HG02798 (cell line): ENCODE data around the gene ZCCHC7.

Experiments
- ATAC-seq: cut with Tn5 transposase; IDR thresholded peaks from one replicate; pipeline ENCODE4 v1.9.1; 2021; ENCODE audit warnings: mild to moderate bottlenecking; ENCODE audit not compliant: unreplicated experiment, poor library complexity

The ZCCHC7 gene

GRCh38 chr9:37327553-37327952 lies 207.2 kb downstream of the ZCCHC7 start:
- ATAC-seq: no peak

- ATAC-seq: no peak
Observed at GRCh38 chr9:37328556-37329227, 208.3 kb downstream of the ZCCHC7 start.

- ATAC-seq: peak; percentile 34
Observed at GRCh38 chr9:37329576-37329975, 209.2 kb downstream of the ZCCHC7 start.

- no peak for ATAC-seq
Observed at GRCh38 chr9:37331871-37332270, 211.5 kb downstream of the ZCCHC7 start.

- ATAC-seq: no peak
Observed at GRCh38 chr9:37332578-37332977, 212.2 kb downstream of the ZCCHC7 start.

GRCh38 chr9:37333288-37333687 lies 212.9 kb downstream of the ZCCHC7 start:
- ATAC-seq: no peak

- no peak for ATAC-seq
Observed at GRCh38 chr9:37335238-37335637, 214.9 kb downstream of the ZCCHC7 start.

- no peak for ATAC-seq
Observed at GRCh38 chr9:37336150-37336549, 215.8 kb downstream of the ZCCHC7 start.

GRCh38 chr9:37337301-37337890 lies 217.0 kb downstream of the ZCCHC7 start:
- ATAC-seq: no peak

- ATAC-seq: no peak
Observed at GRCh38 chr9:37338218-37338617, 217.8 kb downstream of the ZCCHC7 start.

GRCh38 chr9:37339923-37340322 lies 219.5 kb downstream of the ZCCHC7 start:
- no peak for ATAC-seq

GRCh38 chr9:37340961-37341360 lies 220.6 kb downstream of the ZCCHC7 start:
- ATAC-seq: no peak

GRCh38 chr9:37341704-37342103 lies 221.3 kb downstream of the ZCCHC7 start:
- ATAC-seq: peak; percentile 52

GRCh38 chr9:37342493-37342892 lies 222.1 kb downstream of the ZCCHC7 start:
- no peak for ATAC-seq

- no peak for ATAC-seq
Observed at GRCh38 chr9:37342895-37343294, 222.5 kb downstream of the ZCCHC7 start.

GRCh38 chr9:37343724-37344123 lies 223.3 kb downstream of the ZCCHC7 start:
- ATAC-seq: no peak

GRCh38 chr9:37345038-37345437 lies 224.7 kb downstream of the ZCCHC7 start:
- ATAC-seq: no peak

GRCh38 chr9:37348917-37349316 lies 228.5 kb downstream of the ZCCHC7 start:
- ATAC-seq: no peak

GRCh38 chr9:37350486-37351190 lies 230.3 kb downstream of the ZCCHC7 start:
- ATAC-seq: no peak

- no peak for ATAC-seq
Observed at GRCh38 chr9:37353791-37354190, 233.4 kb downstream of the ZCCHC7 start.

- ATAC-seq: no peak
Observed at GRCh38 chr9:37362430-37362829, 242.1 kb downstream of the ZCCHC7 start.

GRCh38 chr9:37363124-37363523 lies 242.8 kb downstream of the ZCCHC7 start:
- no peak for ATAC-seq
